Esophagus squamous epithelium (tissue), 5 donors: ENCODE data around the gene RMI1. TPM values are rescaled to one million over a fixed set of nuclear protein-coding genes. Genes with fewer than 3 reads are reported as not detected.

Source experiments
- DNase-seq: peaks from one replicate; lab custom pipeline; 2025; lab: John Stamatoyannopoulos, UW
- H3K27ac ChIP-seq, 4 donors: fragments of 200-600 bp; sonication (generic); one replicate each; pipeline ENCODE4 v1.5.1; 2016 to 2019; ENCODE audit warnings: mild to moderate bottlenecking in 1 of 4
- H3K27me3 ChIP-seq, 4 donors: fragments of 200-600 bp; sonication (generic); 1 replicate in 3 of 4; 2 replicates in 1 of 4; pipeline versions ENCODE4 v1.5.1 to v1.6.0; 2017 to 2021; ENCODE audit warnings: antibody characterized with exemption in 1 of 4
- H3K36me3 ChIP-seq, 3 donors: fragments of 200-600 bp; sonication (generic); one replicate each; pipeline ENCODE4 v1.5.1; 2016 to 2019
- H3K4me1 ChIP-seq, 3 donors: fragments of 200-600 bp; sonication (generic); one replicate each; pipeline ENCODE4 v1.5.1; 2017 to 2019
- H3K4me3 ChIP-seq, 4 donors: fragments of 200-600 bp; sonication (generic); 1 replicate in 3 of 4; 2 replicates in 1 of 4; pipeline ENCODE4 v1.5.1; 2016 to 2019; ENCODE audit warnings: mild to moderate bottlenecking in 2 of 4, moderate library complexity in 1 of 4
- H3K9me3 ChIP-seq, 3 donors: fragments of 200-600 bp; sonication (generic); one replicate each; pipeline ENCODE4 v1.5.1; 2016 to 2019
- POLR2A ChIP-seq, 4 donors: fragments of 450-650 bp; IDR thresholded peaks; one replicate each; pipeline ENCODE4 v1.6.1; 2017; ENCODE audit warnings: antibody characterized with exemption in 4 of 4, mild to moderate bottlenecking in 4 of 4, moderate library complexity in 3 of 4
- WGBS, 2 donors: methylation state at CpG; one replicate each; pipeline ENCODE4 v1.1.5; 2018; 5-methylcytosine and 5-hydroxymethylcytosine counted together
- intact Hi-C: fragments of 100-400 bp; cut with DNase I; formaldehyde crosslinking; loops from one replicate; pipeline ENCODE4 v1.15.0; 2022
- total RNA-seq, 4 donors: library from RNA; depleted of rRNA; stranded (reverse); fragments of >200 nt; gene quantifications; one replicate each; pipeline ENCODE4 v1.1.0, GENCODE V29; 2016
- TF ChIP-seq, protein P1 (sequence below), 6 experiments: fragments of 450-650 bp in 4 of 6; fragments of 200-600 bp in 2 of 6; sonication (generic) in 2 of 6; IDR thresholded peaks; one replicate each; pipeline ENCODE4 v1.5.1; 2016 to 2019; ENCODE audit warnings: antibody characterized with exemption in 6 of 6, mild to moderate bottlenecking in 4 of 6, moderate library complexity in 4 of 6
- donor health status: DM: yes; HTN: yes; CAD: no.

The RMI1 gene
- total RNA-seq, 4 donors from 2014 or later = 2.8 to 7.3 (median 5.9) TPM

- H3K36me3 ChIP-seq = peaks cover 0 to 10% (median 0%) of the 10 kb centered on the region in 3 donors
- no peak overlapping the region for H3K4me3 ChIP-seq
- no peaks in the 10 kb centered on the region for H3K9me3 ChIP-seq
- TF ChIP-seq POLR2A (IDR thresholded peaks at IDR 0.05) = no peak
- TF ChIP-seq, protein P1, sequence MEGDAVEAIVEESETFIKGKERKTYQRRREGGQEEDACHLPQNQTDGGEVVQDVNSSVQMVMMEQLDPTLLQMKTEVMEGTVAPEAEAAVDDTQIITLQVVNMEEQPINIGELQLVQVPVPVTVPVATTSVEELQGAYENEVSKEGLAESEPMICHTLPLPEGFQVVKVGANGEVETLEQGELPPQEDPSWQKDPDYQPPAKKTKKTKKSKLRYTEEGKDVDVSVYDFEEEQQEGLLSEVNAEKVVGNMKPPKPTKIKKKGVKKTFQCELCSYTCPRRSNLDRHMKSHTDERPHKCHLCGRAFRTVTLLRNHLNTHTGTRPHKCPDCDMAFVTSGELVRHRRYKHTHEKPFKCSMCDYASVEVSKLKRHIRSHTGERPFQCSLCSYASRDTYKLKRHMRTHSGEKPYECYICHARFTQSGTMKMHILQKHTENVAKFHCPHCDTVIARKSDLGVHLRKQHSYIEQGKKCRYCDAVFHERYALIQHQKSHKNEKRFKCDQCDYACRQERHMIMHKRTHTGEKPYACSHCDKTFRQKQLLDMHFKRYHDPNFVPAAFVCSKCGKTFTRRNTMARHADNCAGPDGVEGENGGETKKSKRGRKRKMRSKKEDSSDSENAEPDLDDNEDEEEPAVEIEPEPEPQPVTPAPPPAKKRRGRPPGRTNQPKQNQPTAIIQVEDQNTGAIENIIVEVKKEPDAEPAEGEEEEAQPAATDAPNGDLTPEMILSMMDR (IDR thresholded peaks at IDR 0.05) = no peak
- DNase-seq = no peak
- 61 to 62% methylated on average over 1 of the region's 1 CpG for WGBS, 2 donors
- intact Hi-C loops = no loop called here
- H3K27ac ChIP-seq = no peak overlapping the region
- no peaks in the 10 kb centered on the region for H3K27me3 ChIP-seq
- H3K4me1 ChIP-seq = peaks cover 0 to 1% (median 0%) of the 10 kb centered on the region in 3 donors
Measured at GRCh38 chr9:83992407-83992806, 11.8 kb downstream of the RMI1 start.

DNA sequence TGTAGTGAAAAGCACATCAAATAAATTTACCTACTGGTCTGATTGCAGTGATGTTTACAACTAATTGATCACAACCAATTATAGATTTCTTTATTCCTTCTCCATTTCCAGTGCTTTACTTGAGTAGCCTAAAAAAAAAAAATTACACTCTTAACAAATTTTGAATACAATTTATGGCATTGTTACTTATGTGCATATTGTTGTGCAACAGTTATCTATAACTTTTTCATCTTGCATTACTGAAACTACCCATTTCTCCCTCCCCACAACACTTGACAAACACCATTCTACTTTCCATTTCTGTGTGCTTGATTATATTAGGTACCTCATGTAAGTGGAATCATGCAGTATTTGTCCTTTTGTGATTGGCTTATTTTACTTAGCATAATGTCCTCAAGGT, 12.3 kb downstream of the RMI1 start:
- intact Hi-C loops = no loop called here

GRCh38 chr9:83996126-83996525, 15.5 kb downstream of the RMI1 start:
- Histone ChIP-seq H3K9me3 (no peaks in the 10 kb centered on the region), H3K4me1 (peaks cover 0 to 6% (median 0%) of the 10 kb centered on the region in 3 donors), H3K27ac (no peak overlapping the region), H3K27me3 (no peaks in the 10 kb centered on the region), H3K4me3 (no peak overlapping the region), H3K36me3 (peaks cover 0 to 6% (median 0%) of the 10 kb centered on the region in 3 donors)
- no peak for TF ChIP-seq POLR2A (IDR thresholded peaks at IDR 0.05)
- 88 to 89% methylated on average over 4 of the region's 4 CpGs for WGBS, 2 donors
- intact Hi-C loops = no loop called here
- DNase-seq = no peak

More for the DNA sequence above, 12.3 kb downstream of the RMI1 start:
- H3K4me3 ChIP-seq = no peak overlapping the region
- DNase-seq = no peak
- H3K4me1 ChIP-seq = no peaks in the 10 kb centered on the region
- no peaks in the 10 kb centered on the region for H3K9me3 ChIP-seq
- H3K27ac ChIP-seq = no peak overlapping the region
- no peaks in the 10 kb centered on the region for H3K27me3 ChIP-seq
- TF ChIP-seq POLR2A (IDR thresholded peaks at IDR 0.05) = no peak
- TF ChIP-seq, protein P1 (IDR thresholded peaks at IDR 0.05) = no peak
- H3K36me3 ChIP-seq = peaks cover 0 to 10% (median 0%) of the 10 kb centered on the region in 3 donors

DNA sequence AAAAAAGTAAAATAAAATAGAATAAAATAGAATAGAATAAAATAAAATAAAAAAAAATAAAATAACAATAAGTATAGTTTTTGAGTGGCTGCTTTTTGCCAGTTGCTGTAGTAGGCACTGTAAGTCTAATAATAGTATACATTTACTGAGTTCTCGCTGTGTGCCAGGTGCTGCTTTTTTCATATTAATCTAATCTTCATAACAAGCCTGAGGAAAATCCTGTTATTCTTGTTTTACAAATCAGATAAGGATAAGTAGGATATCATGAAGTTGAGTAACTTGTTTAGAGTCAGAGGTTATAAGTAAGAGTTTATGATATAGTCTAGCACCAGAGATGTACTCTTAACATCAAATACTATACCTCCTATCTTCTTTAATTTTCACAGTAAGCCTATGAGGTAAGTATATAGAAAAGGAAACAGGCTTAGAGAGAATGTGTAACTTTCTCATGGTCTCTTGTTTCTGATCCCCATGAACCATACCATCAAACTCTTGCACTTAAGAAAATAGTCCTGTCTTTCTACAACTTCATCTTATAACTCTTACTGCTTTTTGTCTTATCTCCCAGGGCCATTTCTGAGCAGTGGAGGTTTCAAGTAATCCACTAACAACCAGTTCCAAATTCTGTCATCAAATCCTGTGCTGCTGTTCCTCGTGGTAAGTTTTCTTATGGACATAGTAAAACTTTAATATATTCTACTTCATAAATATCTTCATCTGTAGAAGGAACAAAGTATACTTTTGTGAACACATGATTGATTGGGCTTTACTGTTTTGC, 18.7 kb downstream of the RMI1 start:
- H3K27me3 ChIP-seq = no peaks in the 10 kb centered on the region
- no peak overlapping the region for H3K4me3 ChIP-seq
- TF ChIP-seq, protein P1 (IDR thresholded peaks at IDR 0.05) = no peak
- TF ChIP-seq POLR2A (IDR thresholded peaks at IDR 0.05) = no peak
- intact Hi-C loops = no loop called here
- no peak overlapping the region for H3K27ac ChIP-seq
- H3K4me1 ChIP-seq = peaks cover 0 to 6% (median 3%) of the 10 kb centered on the region in 3 donors
- 61 to 66% methylated on average over 2 of the region's 2 CpGs for WGBS, 2 donors
- no peak for DNase-seq
- no peaks in the 10 kb centered on the region for H3K9me3 ChIP-seq
- peaks cover 0 to 13% (median 0%) of the 10 kb centered on the region in 3 donors for H3K36me3 ChIP-seq

- H3K4me3 ChIP-seq = no peak overlapping the region
- no peaks in the 10 kb centered on the region for H3K9me3 ChIP-seq
- H3K27me3 ChIP-seq = no peaks in the 10 kb centered on the region
- H3K27ac ChIP-seq = no peak overlapping the region
- peaks cover 0 to 13% (median 0%) of the 10 kb centered on the region in 3 donors for H3K36me3 ChIP-seq
- no peak for TF ChIP-seq POLR2A (IDR thresholded peaks at IDR 0.05)
- TF ChIP-seq, protein P1 (IDR thresholded peaks at IDR 0.05) = no peak
- 84 to 91% methylated on average over 3 of the region's 3 CpGs for WGBS, 2 donors
- peaks cover 0 to 6% (median 3%) of the 10 kb centered on the region in 3 donors for H3K4me1 ChIP-seq
- intact Hi-C loops = no loop called here
- no peak for DNase-seq
Measured at GRCh38 chr9:84000186-84000585, 19.6 kb downstream of the RMI1 start.
